Measurements from ENCODE around the gene SLFNL1. TPM values are rescaled to one million over a fixed set of nuclear protein-coding genes. Genes with fewer than 3 reads are reported as not detected.
A peak's percentile ranks its signal among the peaks of the same experiment; 100 is the strongest.

Gene SLFNL1
- total and polyA plus RNA-seq, 5 donors: 0.16 to 0.53 (median 0.29) TPM

- H3K27me3 ChIP-seq (ENCODE audit: control insufficient read depth, insufficient read depth): no peaks in the 10 kb centered on the region
- no peaks in the 10 kb centered on the region for H3K9me3 ChIP-seq (ENCODE audit: control insufficient read depth, low read length)
- WGBS: 87% methylated on average over 10 of the region's 10 CpGs
- H3K27ac ChIP-seq (ENCODE audit: low read length): no peak overlapping the region
- intact Hi-C loops (cut with DNase I): no loop called here
- H3K4me1 ChIP-seq (ENCODE audit: control insufficient read depth, insufficient read depth, low read length): peaks cover 12% of the 10 kb centered on the region
- no peak for DNase-seq
- no peak overlapping the region for H3K4me3 ChIP-seq (ENCODE audit: low read length)
- peak in 1 of 2 donors; percentile 17 for ATAC-seq
Measured at GRCh38 chr1:40986328-40986783, 35.2 kb downstream of the SLFNL1 start.

GRCh38 chr1:40985875-40986274, 35.6 kb downstream of the SLFNL1 start:
- H3K4me1 ChIP-seq (ENCODE audit: control insufficient read depth, insufficient read depth, low read length): peaks cover 12% of the 10 kb centered on the region
- intact Hi-C loops (cut with DNase I): no loop called here
- WGBS: 86% methylated on average over 3 of the region's 3 CpGs

GRCh38 chr1:40985161-40985560, 36.4 kb downstream of the SLFNL1 start:
- WGBS: 64% methylated on average over 5 of the region's 5 CpGs
- H3K27ac ChIP-seq (ENCODE audit: low read length): no peak overlapping the region
- intact Hi-C loops (cut with DNase I): no loop called here
- no peaks in the 10 kb centered on the region for H3K9me3 ChIP-seq (ENCODE audit: control insufficient read depth, low read length)
- ATAC-seq (no peak), DNase-seq (no peak)
- H3K4me3 ChIP-seq (ENCODE audit: low read length): no peak overlapping the region
- H3K27me3 ChIP-seq (ENCODE audit: control insufficient read depth, insufficient read depth): no peaks in the 10 kb centered on the region
- H3K4me1 ChIP-seq (ENCODE audit: control insufficient read depth, insufficient read depth, low read length): peaks cover 12% of the 10 kb centered on the region

More at GRCh38 chr1:40985875-40986274, 35.6 kb downstream of the SLFNL1 start:
- no peaks in the 10 kb centered on the region for H3K27me3 ChIP-seq (ENCODE audit: control insufficient read depth, insufficient read depth)
- H3K4me3 ChIP-seq (ENCODE audit: low read length): no peak overlapping the region
- no peak for ATAC-seq
- no peak for DNase-seq
- H3K27ac ChIP-seq (ENCODE audit: low read length): no peak overlapping the region
- no peaks in the 10 kb centered on the region for H3K9me3 ChIP-seq (ENCODE audit: control insufficient read depth, low read length)

- ATAC-seq: no peak
- WGBS: 96% methylated on average over 4 of the region's 4 CpGs
- intact Hi-C loops (cut with DNase I): no loop called here
- Histone ChIP-seq H3K4me1 (ENCODE audit: control insufficient read depth, insufficient read depth, low read length) (peaks cover 12% of the 10 kb centered on the region), H3K4me3 (ENCODE audit: low read length) (no peak overlapping the region), H3K9me3 (ENCODE audit: control insufficient read depth, low read length) (no peaks in the 10 kb centered on the region), H3K27ac (ENCODE audit: low read length) (no peak overlapping the region), H3K27me3 (ENCODE audit: control insufficient read depth, insufficient read depth) (no peaks in the 10 kb centered on the region)
- DNase-seq: no peak
Measured at GRCh38 chr1:40984531-40984930, 37.0 kb downstream of the SLFNL1 start.

- intact Hi-C loops (cut with DNase I): no loop called here
- Histone ChIP-seq H3K4me3 (ENCODE audit: low read length) (no peak overlapping the region), H3K4me1 (ENCODE audit: control insufficient read depth, insufficient read depth, low read length) (peaks cover 12% of the 10 kb centered on the region), H3K9me3 (ENCODE audit: control insufficient read depth, low read length) (no peaks in the 10 kb centered on the region), H3K27me3 (ENCODE audit: control insufficient read depth, insufficient read depth) (no peaks in the 10 kb centered on the region), H3K27ac (ENCODE audit: low read length) (no peak overlapping the region)
- WGBS: 91% methylated on average over 2 of the region's 2 CpGs
- no peak for ATAC-seq
- no peak for DNase-seq
Measured at GRCh38 chr1:40984066-40984465, 37.5 kb downstream of the SLFNL1 start.

- ATAC-seq (no peak), DNase-seq (no peak)
- no peaks in the 10 kb centered on the region for H3K9me3 ChIP-seq (ENCODE audit: control insufficient read depth, low read length)
- H3K4me3 ChIP-seq (ENCODE audit: low read length): no peak overlapping the region
- peaks cover 12% of the 10 kb centered on the region for H3K4me1 ChIP-seq (ENCODE audit: control insufficient read depth, insufficient read depth, low read length)
- no peak overlapping the region for H3K27ac ChIP-seq (ENCODE audit: low read length)
- WGBS: 78% methylated on average over 1 of the region's 1 CpG
- intact Hi-C loops (cut with DNase I): no loop called here
- H3K27me3 ChIP-seq (ENCODE audit: control insufficient read depth, insufficient read depth): no peaks in the 10 kb centered on the region
Measured at GRCh38 chr1:40983286-40983685, 38.2 kb downstream of the SLFNL1 start.

- Histone ChIP-seq H3K9me3 (ENCODE audit: control insufficient read depth, low read length) (no peaks in the 10 kb centered on the region), H3K27me3 (ENCODE audit: control insufficient read depth, insufficient read depth) (no peaks in the 10 kb centered on the region), H3K4me3 (ENCODE audit: low read length) (no peak overlapping the region), H3K27ac (ENCODE audit: low read length) (no peak overlapping the region), H3K4me1 (ENCODE audit: control insufficient read depth, insufficient read depth, low read length) (peaks cover 12% of the 10 kb centered on the region)
- ATAC-seq (no peak), DNase-seq (no peak)
- intact Hi-C loops (cut with DNase I): no loop called here
- 70% methylated on average over 1 of the region's 1 CpG for WGBS
Measured at GRCh38 chr1:40982721-40983120, 38.8 kb downstream of the SLFNL1 start.

- Histone ChIP-seq H3K27me3 (ENCODE audit: control insufficient read depth, insufficient read depth) (no peaks in the 10 kb centered on the region), H3K4me3 (ENCODE audit: low read length) (no peak overlapping the region), H3K9me3 (ENCODE audit: control insufficient read depth, low read length) (no peaks in the 10 kb centered on the region), H3K4me1 (ENCODE audit: control insufficient read depth, insufficient read depth, low read length) (peaks cover 7% of the 10 kb centered on the region), H3K27ac (ENCODE audit: low read length) (peak overlapping the region; percentile 70)
- 43% methylated on average over 14 of the region's 14 CpGs for WGBS
- intact Hi-C loops (cut with DNase I): no loop called here
- DNase-seq (peak in 1 of 3 donors; percentile 64), ATAC-seq (peak in 1 of 2 donors; percentile 2)
Measured at GRCh38 chr1:40981691-40982448, 39.7 kb downstream of the SLFNL1 start.

- intact Hi-C loops (cut with DNase I): no loop called here
- no peak for ATAC-seq
- peaks cover 2% of the 10 kb centered on the region for H3K4me1 ChIP-seq (ENCODE audit: control insufficient read depth, insufficient read depth, low read length)
- H3K27me3 ChIP-seq (ENCODE audit: control insufficient read depth, insufficient read depth): no peaks in the 10 kb centered on the region
- 28% methylated on average over 27 of the region's 27 CpGs for WGBS
- H3K27ac ChIP-seq (ENCODE audit: low read length): no peak overlapping the region
- H3K4me3 ChIP-seq (ENCODE audit: low read length): peak overlapping the region; percentile 65
- no peaks in the 10 kb centered on the region for H3K9me3 ChIP-seq (ENCODE audit: control insufficient read depth, low read length)
- peak in 1 of 3 donors; percentile 69 for DNase-seq
Measured at GRCh38 chr1:40980453-40981121, 40.9 kb downstream of the SLFNL1 start.

- Histone ChIP-seq H3K9me3 (ENCODE audit: control insufficient read depth, low read length) (no peaks in the 10 kb centered on the region), H3K27ac (ENCODE audit: low read length) (peak overlapping the region; percentile 14), H3K4me1 (ENCODE audit: control insufficient read depth, insufficient read depth, low read length) (peaks cover 2% of the 10 kb centered on the region), H3K4me3 (ENCODE audit: low read length) (peak overlapping the region; percentile 65), H3K27me3 (ENCODE audit: control insufficient read depth, insufficient read depth) (no peaks in the 10 kb centered on the region)
- DNase-seq (no peak), ATAC-seq (peak; percentile 10 to 28)
- intact Hi-C loops (cut with DNase I): no loop called here
- under 1% methylated on average over 50 of the region's 50 CpGs for WGBS
Measured at GRCh38 chr1:40980068-40980452, 41.5 kb downstream of the SLFNL1 start.
